Progenitor cell of endocrine pancreas (in vitro differentiated cells): Measurements from ENCODE around the gene KRTAP21-3. TPM values are rescaled to one million over a fixed set of nuclear protein-coding genes. Genes with fewer than 3 reads are reported as not detected.

ENCODE experiments used
- DNase-seq: peaks from one replicate; pipeline ENCODE4 v3.0.0; 2021; ENCODE audit warnings: low spot score; ENCODE audit not compliant: unreplicated experiment
- H3K27ac Mint-ChIP-seq: 2 replicates; pipeline ENCODE4 v1.8.0; 2021; ENCODE audit warnings: mild to moderate bottlenecking, moderate library complexity, mixed read lengths
- H3K27me3 Mint-ChIP-seq: 2 replicates; pipeline ENCODE4 v1.8.0; 2021; ENCODE audit warnings: mixed read lengths
- H3K36me3 Mint-ChIP-seq: 2 replicates; pipeline ENCODE4 v1.8.0; 2022; ENCODE audit warnings: mixed read lengths; ENCODE audit not compliant: insufficient read depth
- H3K4me1 Mint-ChIP-seq: 2 replicates; pipeline ENCODE4 v1.8.0; 2021; ENCODE audit warnings: low read depth, mixed read lengths
- H3K4me3 Mint-ChIP-seq: 2 replicates; pipeline ENCODE4 v1.8.0; 2021; ENCODE audit warnings: low read depth, mild to moderate bottlenecking, moderate library complexity, mixed read lengths
- H3K9me3 Mint-ChIP-seq: 2 replicates; pipeline ENCODE4 v1.8.0; 2021; ENCODE audit warnings: low read depth, mixed read lengths
- CTCF ChIP-seq: fragments of 200-600 bp; sonication (generic); IDR thresholded peaks from one replicate; pipeline ENCODE4 v1.5.0; 2021; ENCODE audit warnings: antibody characterized with exemption, mild to moderate bottlenecking; ENCODE audit not compliant: unreplicated experiment
- total RNA-seq: library from RNA; stranded (reverse); gene quantifications from 2 replicates; pipeline ENCODE4 v1.2.1, GENCODE V29; 2021

Gene KRTAP21-3
- total RNA-seq, 1 donor from 2014 or later, result not detected

- H3K4me3 Mint-ChIP-seq, result no peak overlapping the region
- no peak overlapping the region for H3K27ac Mint-ChIP-seq
- H3K9me3 Mint-ChIP-seq, result peaks cover 13% of the 10 kb centered on the region
- no peak for TF ChIP-seq CTCF
- DNase-seq, result no peak
- no peaks in the 10 kb centered on the region for H3K36me3 Mint-ChIP-seq
- H3K27me3 Mint-ChIP-seq, result no peaks in the 10 kb centered on the region
- H3K4me1 Mint-ChIP-seq, result no peaks in the 10 kb centered on the region
These were observed 3.6 kb downstream of the KRTAP21-3 start for GRCh38 chr21:30714946-30715345.

- H3K4me1 Mint-ChIP-seq, result no peaks in the 10 kb centered on the region
- DNase-seq, result no peak
- peaks cover 13% of the 10 kb centered on the region for H3K9me3 Mint-ChIP-seq
- no peaks in the 10 kb centered on the region for H3K36me3 Mint-ChIP-seq
- H3K27ac Mint-ChIP-seq, result no peak overlapping the region
- H3K4me3 Mint-ChIP-seq, result no peak overlapping the region
- no peak for TF ChIP-seq CTCF
- no peaks in the 10 kb centered on the region for H3K27me3 Mint-ChIP-seq
These were observed 4.1 kb downstream of the KRTAP21-3 start for GRCh38 chr21:30714456-30714855.

- Mint-ChIP-seq H3K4me1 (no peaks in the 10 kb centered on the region), H3K4me3 (no peak overlapping the region), H3K36me3 (no peaks in the 10 kb centered on the region), H3K27ac (no peak overlapping the region), H3K9me3 (peaks cover 13% of the 10 kb centered on the region), H3K27me3 (no peaks in the 10 kb centered on the region)
- no peak for TF ChIP-seq CTCF
- DNase-seq, result no peak
These were observed 4.8 kb downstream of the KRTAP21-3 start for GRCh38 chr21:30713766-30714165.

GRCh38 chr21:30710499-30710898 lies 8.1 kb downstream of the KRTAP21-3 start:
- no peak for DNase-seq
- no peak for TF ChIP-seq CTCF
- Mint-ChIP-seq H3K27me3 (no peaks in the 10 kb centered on the region), H3K4me1 (no peaks in the 10 kb centered on the region), H3K36me3 (no peaks in the 10 kb centered on the region), H3K9me3 (peaks cover 15% of the 10 kb centered on the region), H3K27ac (no peak overlapping the region), H3K4me3 (no peak overlapping the region)

GRCh38 chr21:30707409-30707808 lies 11.2 kb downstream of the KRTAP21-3 start:
- no peak for DNase-seq
- H3K4me1 Mint-ChIP-seq, result no peaks in the 10 kb centered on the region
- TF ChIP-seq CTCF, result no peak
- H3K27me3 Mint-ChIP-seq, result no peaks in the 10 kb centered on the region
- H3K4me3 Mint-ChIP-seq, result no peak overlapping the region
- peaks cover 19% of the 10 kb centered on the region for H3K9me3 Mint-ChIP-seq
- H3K36me3 Mint-ChIP-seq, result no peaks in the 10 kb centered on the region
- no peak overlapping the region for H3K27ac Mint-ChIP-seq
